ENCODE results near the gene MAT2A. TPM values are rescaled to one million over a fixed set of nuclear protein-coding genes. Genes with fewer than 3 reads are reported as not detected.

Gene MAT2A
- total and polyA plus RNA-seq, 2 of the 8 experiments (the other 6 are each of a cell fraction or from before 2014, with no cell fraction given), result 255 to 307 TPM

- Histone ChIP-seq H3K18ac (ENCODE audit: extremely low read depth, low read length) (no peak overlapping the region), H4K91ac (replicated peaks; ENCODE audit: insufficient read length, low read length) (no peak overlapping the region), H3K4me2 (ENCODE audit: insufficient read depth in 1 of 2, low read depth in 2 of 2, low read length in 2 of 2) (no peak overlapping the region), H3K36me3 (ENCODE audit: control insufficient read depth in 2 of 4, insufficient read depth in 4 of 4, low read length in 3 of 4) (peaks cover 4 to 11% (median 7%) of the 10 kb centered on the region in 4 experiments; a peak in 4 of 8 replicates), H3K23me2 (ENCODE audit: low read depth, low read length) (peaks cover 13% of the 10 kb centered on the region), H3K14ac (ENCODE audit: insufficient read length) (no peak overlapping the region), H4K5ac (ENCODE audit: insufficient read length, low read depth, low read length) (no peak overlapping the region), H4K20me1 (replicated peaks in 1 of 2; ENCODE audit: control insufficient read depth in 1 of 2, insufficient read depth in 2 of 2, low read length in 2 of 2) (peaks cover 2% of the 10 kb centered on the region in 2 experiments), H2BK15ac (ENCODE audit: low read length) (no peak overlapping the region), H2AFZ (ENCODE audit: low read length) (no peak overlapping the region), H2AK5ac (ENCODE audit: low read depth, low read length) (no peak overlapping the region), H4K8ac (ENCODE audit: extremely low read depth, insufficient read depth, low read length) (no peak overlapping the region), H3K27me3 (replicated peaks in 1 of 4; ENCODE audit: control insufficient read depth in 3 of 4, extremely low read depth in 1 of 4, insufficient read depth in 3 of 4, low read length in 3 of 4) (peaks cover 0 to 3% (median 0%) of the 10 kb centered on the region in 4 experiments; a peak in 2 of 7 replicates), H2BK12ac (ENCODE audit: low read depth, low read length) (no peak overlapping the region), H3K4me1 (replicated peaks in 1 of 4; ENCODE audit: control insufficient read depth in 3 of 4, insufficient read depth in 4 of 4, low read length in 3 of 4) (peaks cover 0 to 11% (median 3%) of the 10 kb centered on the region in 4 experiments; a peak in 4 of 7 replicates), H3K79me1 (ENCODE audit: low read depth, low read length) (0 out of 2 replicates have a peak, but pooled peaks cover 2% of the 10 kb centered on the region), H3K9ac (replicated peaks in 1 of 4; ENCODE audit: extremely low read depth in 1 of 4, low read depth in 3 of 4, low read length in 3 of 4) (no peak overlapping the region; a peak in 1 of 7 replicates), H3K27ac (ENCODE audit: low read depth, low read length) (no peak overlapping the region), H3K9me3 (ENCODE audit: insufficient read depth in 2 of 2, low read depth in 1 of 2, low read length in 1 of 2) (no peaks in the 10 kb centered on the region), H2BK120ac (replicated peaks; ENCODE audit: low read depth, low read length) (no peak overlapping the region), H2BK20ac (ENCODE audit: low read length) (no peak overlapping the region), H3K4ac (replicated peaks; ENCODE audit: insufficient read length, low read depth, low read length) (no peak overlapping the region), H3K23ac (ENCODE audit: insufficient read length) (no peak overlapping the region), H3K4me3 (ENCODE audit: extremely low read depth in 1 of 4, insufficient read depth in 2 of 4, low read depth in 3 of 4, low read length in 4 of 4) (no peak overlapping the region), H2BK5ac (ENCODE audit: low read depth, low read length) (no peak overlapping the region), H3K56ac (replicated peaks; ENCODE audit: insufficient read length, low read depth, low read length) (no peak overlapping the region), H3K79me2 (ENCODE audit: control insufficient read depth in 1 of 2, insufficient read depth in 2 of 2, low read length in 2 of 2) (peaks cover 0 to 18% of the 10 kb centered on the region in 2 experiments; a peak in 3 of 4 replicates)
- FAIRE-seq, result no peak
- CTCF ChIA-PET (ENCODE audit: partially characterized antibody), result interaction anchor here (1.0 to 2.0 kb wide), 2 partner anchors 13 to 42 kb away, joined by 3 to 5 read pairs; no protein-coding TSS in a partner anchor
- no peak for DNase-seq (ENCODE audit: low read depth in 1 of 2, low spot score in 2 of 2)
- 70% methylated on average over 3 of the region's 3 CpGs; no CpG with 5 or more reads in 1 of the 2 experiments for WGBS, 2 experiments (ENCODE audit: extremely low coverage in 1 of 2, insufficient coverage in 1 of 2, insufficient read length in 1 of 2, insufficient replicate concordance in 2 of 2, low coverage in 1 of 2, low lambda C conversion rate in 2 of 2, missing lambda C conversion rate in 1 of 2)
- TF ChIP-seq ATF3 (IDR thresholded peaks at IDR 0.05; ENCODE audit: insufficient read depth, low read depth, low read length), result no peak
- no peak for TF ChIP-seq CTCF (IDR thresholded peaks at IDR 0.05; ENCODE audit: control extremely low read depth in 1 of 3, insufficient read depth in 1 of 3, low read depth in 1 of 3, low read length in 3 of 3)
- POLR2A ChIA-PET (ENCODE audit: partially characterized antibody), result interaction anchor here (0.7 to 3.5 kb wide), 9 partner anchors 8 to 53 kb away, joined by 3 to 28 read pairs (median 4); partner anchors contain the start of genes TMEM150A, USP39, VAMP5 and VAMP8
Measured at GRCh38 chr2:85593023-85593422, 54.1 kb downstream of the MAT2A start.

All from H1 (cell line).